IMR-90 (cell line): ENCODE measurements around the gene PSMG4. TPM values are rescaled to one million over a fixed set of nuclear protein-coding genes. Genes with fewer than 3 reads are reported as not detected.
A peak's percentile ranks its signal among the peaks of the same experiment; 100 is the strongest.

Experiments
- ATAC-seq: fragments of 200-7000 bp; cut with Tn5 transposase; 2 replicates; pipeline ENCODE4 v1.9.1; 2020; ENCODE audit warnings: low read depth, mild to moderate bottlenecking, moderate library complexity
- BruUV-seq: library from RNA; stranded (reverse); fragments of 400-500 nt; replicated peaks from 2 replicates; lab custom pipeline; 2021; lab: Mats Ljungman, UMichigan
- CTCF ChIA-PET: fragments of 300-600 bp; formaldehyde crosslinking; extraction: SDS; loops from one replicate; lab custom pipeline; 2021; ENCODE audit warnings: antibody characterized with exemption; lab: Yijun Ruan, JAX
- POLR2A ChIA-PET: fragments of 300-600 bp; sonication (Branson Sonifier 250); formaldehyde crosslinking; loops from one replicate; lab custom pipeline; 2022; ENCODE audit warnings: antibody characterized with exemption; ENCODE audit not compliant: unreplicated experiment; lab: Charles Lee
- DNase-seq: peaks from one replicate; pipeline ENCODE4 v3.0.0; 2013
- H2AFZ ChIP-seq: replicated peaks from 2 replicates; pipeline ENCODE3; 2013; ENCODE audit warnings: low read length, mild to moderate bottlenecking; ENCODE audit not compliant: poor library complexity
- H2AK5ac ChIP-seq: 2 replicates; pipeline ENCODE4 v1.6.1; 2013; ENCODE audit warnings: low read depth, low read length, inconsistent platforms
- H2AK9ac ChIP-seq: replicated peaks from 2 replicates; pipeline ENCODE3; 2013; ENCODE audit warnings: mild to moderate bottlenecking, low read depth, low read length, moderate library complexity; ENCODE audit not compliant: poor library complexity
- H2BK120ac ChIP-seq: 2 replicates; pipeline ENCODE4 v1.6.1; 2013; ENCODE audit warnings: low read depth, low read length, inconsistent platforms
- H2BK15ac ChIP-seq: 3 replicates; pipeline ENCODE4 v1.6.1; 2013; ENCODE audit warnings: low read depth, low read length, inconsistent platforms
- H2BK20ac ChIP-seq: 2 replicates; pipeline ENCODE4 v1.6.1; 2013; ENCODE audit warnings: low read depth, mild to moderate bottlenecking, inconsistent platforms, low read length, moderate library complexity
- H2BK5ac ChIP-seq: 2 replicates; pipeline ENCODE4 v1.6.1; 2013; ENCODE audit warnings: mild to moderate bottlenecking, low read depth, low read length, inconsistent platforms; ENCODE audit not compliant: poor library complexity, severe bottlenecking
- H3K14ac ChIP-seq: replicated peaks from 2 replicates; pipeline ENCODE4 v1.6.1; 2013; ENCODE audit warnings: low read depth, low read length, inconsistent platforms
- H3K18ac ChIP-seq: 2 replicates; pipeline ENCODE4 v1.6.1; 2013; ENCODE audit warnings: low read depth, low read length, control low read depth
- H3K23ac ChIP-seq: 2 replicates; pipeline ENCODE4 v1.6.1; 2013; ENCODE audit warnings: low read depth, low read length, inconsistent platforms
- H3K27ac ChIP-seq: 2 replicates; pipeline ENCODE4 v1.5.1; 2013; ENCODE audit warnings: mild to moderate bottlenecking, control low read depth, low read length; ENCODE audit not compliant: insufficient read depth
- H3K27me3 ChIP-seq: 2 replicates; pipeline ENCODE4 v1.6.1; 2013; ENCODE audit warnings: low read length; ENCODE audit not compliant: control insufficient read depth, insufficient read depth
- H3K36me3 ChIP-seq: 2 replicates; pipeline ENCODE4 v1.6.1; 2013; ENCODE audit warnings: low read length, mixed read lengths; ENCODE audit not compliant: control insufficient read depth, insufficient read depth
- H3K4ac ChIP-seq: 2 replicates; pipeline ENCODE4 v1.6.1; 2013; ENCODE audit warnings: low read depth, low read length, inconsistent platforms
- H3K4me1 ChIP-seq: 2 replicates; pipeline ENCODE4 v1.6.1; 2013; ENCODE audit warnings: low read length, mixed read lengths; ENCODE audit not compliant: control insufficient read depth, insufficient read depth
- H3K4me2 ChIP-seq: 2 replicates; pipeline ENCODE4 v1.6.1; 2013; ENCODE audit warnings: low read depth, mild to moderate bottlenecking, control low read depth, low read length, moderate library complexity
- H3K4me3 ChIP-seq: 2 replicates; pipeline ENCODE4 v1.5.1; 2013; ENCODE audit warnings: low read depth, mild to moderate bottlenecking, control low read depth, low read length, moderate library complexity; ENCODE audit not compliant: insufficient read depth
- H3K56ac ChIP-seq: 2 replicates; pipeline ENCODE4 v1.6.1; 2013; ENCODE audit warnings: low read length, inconsistent platforms; ENCODE audit not compliant: insufficient read depth; ENCODE audit errors: extremely low read depth
- H3K79me1 ChIP-seq, 2 experiments: 2 replicates each; pipeline ENCODE4 v1.6.1; 2013; ENCODE audit warnings: low read length in 2 of 2, inconsistent platforms in 1 of 2, low read depth in 1 of 2
- H3K9ac ChIP-seq: 2 replicates; pipeline ENCODE4 v1.6.1; 2013; ENCODE audit warnings: low read depth, low read length, control low read depth
- H3K9me1 ChIP-seq: 2 replicates; pipeline ENCODE4 v1.6.1; 2013; ENCODE audit warnings: low read length, inconsistent platforms; ENCODE audit not compliant: insufficient read depth
- H3K9me3 ChIP-seq: 2 replicates; pipeline ENCODE4 v1.6.1; 2013; ENCODE audit warnings: low read length; ENCODE audit not compliant: control insufficient read depth, insufficient read depth
- H4K20me1 ChIP-seq: 2 replicates; pipeline ENCODE4 v1.6.1; 2013; ENCODE audit warnings: low read length, inconsistent platforms; ENCODE audit not compliant: insufficient read depth
- H4K5ac ChIP-seq: 2 replicates; pipeline ENCODE4 v1.6.1; 2013; ENCODE audit warnings: mild to moderate bottlenecking, low read depth, low read length, control low read depth
- H4K8ac ChIP-seq, 2 experiments: 2 replicates each; pipeline ENCODE4 v1.6.1; 2013; ENCODE audit warnings: low read depth in 2 of 2, low read length in 2 of 2, control low read depth in 1 of 2, inconsistent platforms in 1 of 2
- H4K91ac ChIP-seq: 2 replicates; pipeline ENCODE4 v1.6.1; 2013; ENCODE audit warnings: low read depth, low read length, inconsistent platforms; ENCODE audit not compliant: insufficient read depth
- BHLHE40 ChIP-seq: fragments of 150-350 bp; IDR thresholded peaks from 2 replicates; pipeline ENCODE4 v1.6.1; 2016; ENCODE audit warnings: mild to moderate bottlenecking, low read depth, low read length
- CHD1 ChIP-seq: IDR thresholded peaks from 2 replicates; pipeline ENCODE4 v1.6.1; 2012; ENCODE audit warnings: low read depth, low read length, improper control_type of control experiment
- CTCF ChIP-seq: conservative IDR thresholded peaks from 2 replicates; pipeline ENCODE4 v1.5.1; 2012; ENCODE audit warnings: mild to moderate bottlenecking, low read depth, low read length, improper control_type of control experiment
- ELK1 ChIP-seq: fragments of 150-350 bp; IDR thresholded peaks from 2 replicates; pipeline ENCODE4 v1.6.1; 2016; ENCODE audit warnings: low read depth, mild to moderate bottlenecking, low read length, moderate library complexity, borderline replicate concordance
- MAZ ChIP-seq: IDR thresholded peaks from 2 replicates; pipeline ENCODE4 v1.6.1; 2012; ENCODE audit warnings: low read depth, mild to moderate bottlenecking, low read length, improper control_type of control experiment, moderate library complexity, borderline replicate concordance
- NFE2L2 ChIP-seq: fragments of 150-350 bp; IDR thresholded peaks from 2 replicates; pipeline ENCODE4 v1.6.1; 2016; ENCODE audit warnings: low read depth, mild to moderate bottlenecking, low read length
- POLR2A ChIP-seq: IDR thresholded peaks from 2 replicates; pipeline ENCODE4 v1.6.1; 2012; ENCODE audit warnings: mild to moderate bottlenecking, low read depth, low read length
- RAD21 ChIP-seq: IDR thresholded peaks from 2 replicates; pipeline ENCODE4 v1.6.1; 2012; ENCODE audit warnings: low read length, improper control_type of control experiment
- SMC3 ChIP-seq: fragments of 150-350 bp; IDR thresholded peaks from 2 replicates; pipeline ENCODE4 v1.6.1; 2016; ENCODE audit warnings: low read depth, mild to moderate bottlenecking, antibody characterized with exemption, low read length, moderate library complexity
- USF2 ChIP-seq: fragments of 150-350 bp; IDR thresholded peaks from 2 replicates; pipeline ENCODE4 v1.6.1; 2017; ENCODE audit warnings: mild to moderate bottlenecking, antibody characterized with exemption, low read length, low read depth
- WGBS, 2 experiments: methylation state at CpG; one replicate each; pipeline versions ENCODE4 v1.1.5 to v1.1.7; 2013; ENCODE audit warnings: missing lambda C conversion rate in 2 of 2; ENCODE audit not compliant: insufficient read length in 1 of 2; ENCODE audit errors: extremely low coverage in 2 of 2; 5-methylcytosine and 5-hydroxymethylcytosine counted together
- dilution Hi-C: fragments of 300-500 bp; cut with HindIII; formaldehyde crosslinking; loops from one replicate; pipeline ENCODE4 v1.14.3; 2018; ENCODE audit warnings: low sequenced_read_pairs; ENCODE audit not compliant: unreplicated experiment
- in situ Hi-C: fragments of 300-500 bp; cut with MboI; formaldehyde crosslinking; loops from 3 replicates; pipeline ENCODE4 v1.14.3; 2019; ENCODE audit warnings: low sequenced_read_pairs, inconsistent platforms, mixed read lengths
- intact Hi-C: fragments of 100-400 bp; cut with micrococcal nuclease; formaldehyde crosslinking; loops from 2 replicates; pipeline ENCODE4 v1.10.0; 2022
- polyA plus RNA-seq, 3 experiments: library from polyadenylated mRNA; depleted of rRNA; stranded (reverse); fragments of >200 nt; gene quantifications; 2 replicates each; pipeline ENCODE4 v1.2.3, GENCODE V29; 2012; ENCODE audit warnings: low replicate concordance in 1 of 3
- total RNA-seq: library from RNA; depleted of rRNA; stranded (reverse); fragments of >200 nt; gene quantifications from 2 replicates; pipeline ENCODE4 v1.2.3, GENCODE V29; 2012

PSMG4 gene
- total and polyA plus RNA-seq, 2 of the 4 experiments (the other 2 are of a cell fraction), result 5.6 to 13.4 TPM

- Histone ChIP-seq H3K9me1 (no peaks in the 10 kb centered on the region), H4K91ac (no peak overlapping the region), H2AFZ (peak overlapping the region; percentile 6), H2AK9ac (peak overlapping the region; percentile 18), H2BK15ac (no peak overlapping the region), H3K23ac (no peak overlapping the region), H3K4me2 (no peak overlapping the region), H3K36me3 (no peaks in the 10 kb centered on the region), H4K20me1 (no peaks in the 10 kb centered on the region), H4K8ac (no peak overlapping the region), H2AK5ac (no peak overlapping the region), H3K27me3 (peaks cover 5% of the 10 kb centered on the region; the same call in 1 of the 2 replicates), H3K56ac (no peak overlapping the region), H2BK120ac (no peak overlapping the region; the same call in 1 of the 2 replicates), H4K5ac (no peak overlapping the region), H3K4ac (no peak overlapping the region), H3K4me1 (no peaks in the 10 kb centered on the region), H3K27ac (no peak overlapping the region), H3K9ac (no peak overlapping the region), H3K4me3 (no peak overlapping the region), H3K9me3 (no peaks in the 10 kb centered on the region), H2BK5ac (no peak overlapping the region), H2BK20ac (no peak overlapping the region), H3K79me1 (no peaks in the 10 kb centered on the region), H3K18ac (no peak overlapping the region), H3K14ac (no peak overlapping the region)
- TF ChIP-seq RAD21, result no peak
- TF ChIP-seq POLR2A, result no peak
- TF ChIP-seq USF2, result no peak
- TF ChIP-seq ELK1, result no peak
- TF ChIP-seq BHLHE40, result no peak
- TF ChIP-seq CTCF, result no peak
- TF ChIP-seq MAZ, result no peak
- TF ChIP-seq SMC3, result no peak
- TF ChIP-seq NFE2L2, result no peak
- no peak for TF ChIP-seq CHD1
- DNase-seq (no peak), ATAC-seq (no peak)
- in situ Hi-C loops, result no loop called here
- intact Hi-C loops, result no loop called here
- dilution Hi-C loops, result no loop called here
- ChIA-PET CTCF (no interaction called here), POLR2A (no interaction called here)
- no TSS peak for BruUV-seq
- no CpG with 5 or more reads among the region's 7 CpGs for WGBS, 2 experiments
Observed at GRCh38 chr6:3289664-3290055, 30.9 kb downstream of the PSMG4 start.
